Breast epithelium (tissue), 4 donors: ENCODE measurements around the gene CLSTN3. TPM values are rescaled to one million over a fixed set of nuclear protein-coding genes. Genes with fewer than 3 reads are reported as not detected.

ENCODE experiments used
- DNase-seq, 2 donors: peaks; one replicate each; pipeline ENCODE4 v3.0.0-alpha.2; 2019; ENCODE audit warnings: low spot score in 2 of 2
- H3K27ac ChIP-seq, 2 donors: fragments of 200-600 bp; sonication (generic) in 1 of 2; one replicate each; pipeline ENCODE4 v1.5.1; 2016 to 2019; ENCODE audit warnings: mild to moderate bottlenecking in 1 of 2
- H3K27me3 ChIP-seq, 2 donors: fragments of 200-600 bp; sonication (generic) in 1 of 2; one replicate each; pipeline versions ENCODE4 v1.5.1 to v1.6.0; 2017 to 2019; ENCODE audit warnings: control low read depth in 1 of 2, mild to moderate bottlenecking in 1 of 2
- H3K36me3 ChIP-seq: fragments of 200-600 bp; one replicate; pipeline ENCODE4 v1.5.1; 2019
- H3K4me1 ChIP-seq, 2 donors: fragments of 200-600 bp; sonication (generic); one replicate each; pipeline ENCODE4 v1.5.1; 2016 to 2019; ENCODE audit warnings: control low read depth in 1 of 2
- H3K4me3 ChIP-seq, 3 donors: fragments of 200-600 bp; sonication (generic); 1 replicate in 2 of 3; 2 replicates in 1 of 3; pipeline ENCODE4 v1.5.1; 2016 to 2019; ENCODE audit warnings: mild to moderate bottlenecking in 3 of 3, moderate library complexity in 2 of 3
- H3K9me3 ChIP-seq, 2 donors: fragments of 200-600 bp; sonication (generic) in 1 of 2; one replicate each; pipeline ENCODE4 v1.5.1; 2016 to 2019; ENCODE audit warnings: control low read depth in 1 of 2
- CTCF ChIP-seq, 3 donors: fragments of 450-650 bp; IDR thresholded peaks; one replicate each; pipeline ENCODE4 v1.5.1; 2016 to 2017; ENCODE audit warnings: antibody characterized with exemption in 3 of 3, mild to moderate bottlenecking in 3 of 3, moderate library complexity in 3 of 3
- POLR2A ChIP-seq: fragments of 450-650 bp; IDR thresholded peaks from one replicate; pipeline ENCODE4 v1.6.1; 2016; ENCODE audit warnings: antibody characterized with exemption, mild to moderate bottlenecking, moderate library complexity
- POLR2AphosphoS5 ChIP-seq, 3 donors: sonication (generic); formaldehyde crosslinking; IDR thresholded peaks; one replicate each; pipeline ENCODE4 v1.6.1; 2017; ENCODE audit warnings: antibody characterized with exemption in 3 of 3
- intact Hi-C: fragments of 100-400 bp; cut with DNase I; formaldehyde crosslinking; loops from one replicate; pipeline ENCODE4 v1.15.1; 2023; ENCODE audit warnings: low total_unique reads
- total RNA-seq, 3 donors: library from RNA; depleted of rRNA; stranded (reverse); fragments of >200 nt; gene quantifications; one replicate each; pipeline ENCODE4 v1.1.0, GENCODE V29; 2016

Gene CLSTN3
- total RNA-seq, 3 donors from 2014 or later: 23.9 to 58.7 (median 40.3) TPM

GRCh38 chr12:7090222-7090998 is 39.8 kb upstream of the CLSTN3 start:
- peak overlapping the region; percentile 55 to 77 (median 63) for H3K4me3 ChIP-seq
- TF ChIP-seq POLR2A: no peak
- TF ChIP-seq CTCF (IDR thresholded peaks at IDR 0.05): no peak
- TF ChIP-seq POLR2AphosphoS5 (IDR thresholded peaks at IDR 0.05): peak in 1 of 3 donors; percentile 19
- H3K27ac ChIP-seq: peak overlapping the region; percentile 88 to 98
- no peaks in the 10 kb centered on the region for H3K27me3 ChIP-seq
- H3K4me1 ChIP-seq: peaks cover 2 to 8% of the 10 kb centered on the region in 2 donors
- no peaks in the 10 kb centered on the region for H3K9me3 ChIP-seq
- intact Hi-C loops: no loop called here
- H3K36me3 ChIP-seq: no peaks in the 10 kb centered on the region
- DNase-seq: no peak

GRCh38 chr12:7091171-7091570 is 39.0 kb upstream of the CLSTN3 start:
- Histone ChIP-seq H3K4me1 (peaks cover 2 to 8% of the 10 kb centered on the region in 2 donors), H3K9me3 (no peaks in the 10 kb centered on the region), H3K27me3 (no peaks in the 10 kb centered on the region), H3K27ac (peak overlapping the region; percentile 88 to 98), H3K36me3 (no peaks in the 10 kb centered on the region), H3K4me3 (peak overlapping the region; percentile 55 to 77 (median 63))
- DNase-seq: no peak
- TF ChIP-seq POLR2AphosphoS5 (IDR thresholded peaks at IDR 0.05) (no peak), POLR2A (no peak), CTCF (IDR thresholded peaks at IDR 0.05) (no peak)
- intact Hi-C loops: no loop called here

GRCh38 chr12:7091660-7092228 is 38.4 kb upstream of the CLSTN3 start:
- Histone ChIP-seq H3K9me3 (no peaks in the 10 kb centered on the region), H3K4me3 (peak overlapping the region; percentile 55 to 77 (median 63)), H3K4me1 (peaks cover 2 to 8% of the 10 kb centered on the region in 2 donors), H3K36me3 (no peaks in the 10 kb centered on the region), H3K27me3 (no peaks in the 10 kb centered on the region), H3K27ac (peak overlapping the region; percentile 88 to 98)
- peak in 1 of 3 donors; percentile 10 for TF ChIP-seq POLR2AphosphoS5 (IDR thresholded peaks at IDR 0.05)
- TF ChIP-seq POLR2A: no peak
- DNase-seq: no peak
- intact Hi-C loops: no loop called here

- intact Hi-C loops: no loop called here
- peak; percentile 69 to 72 for DNase-seq
- Histone ChIP-seq H3K4me3 (peak within 1 kb of the TSS; percentile 55 to 77 (median 63)), H3K36me3 (no peaks in the 10 kb centered on the region), H3K27me3 (no peaks in the 10 kb centered on the region), H3K4me1 (peaks cover 2 to 8% of the 10 kb centered on the region in 2 donors), H3K9me3 (no peaks in the 10 kb centered on the region), H3K27ac (peak within 1 kb of the TSS; percentile 88 to 98)
- TF ChIP-seq POLR2A: peak; percentile 20
- peak; percentile 90 to 92 (median 92) for TF ChIP-seq CTCF (IDR thresholded peaks at IDR 0.05)
- TF ChIP-seq POLR2AphosphoS5 (IDR thresholded peaks at IDR 0.05): peak; percentile 75 to 95 (median 86)
These were observed 37.8 kb upstream of the CLSTN3 start, which contains the start of gene C1R for GRCh38 chr12:7092229-7092985. Gene C1R, minus strand, starts transcription at chr12:7092445. Its CDS starts 57 bp downstream, at chr12:7092388.

- H3K4me1 ChIP-seq: peaks cover 2 to 8% of the 10 kb centered on the region in 2 donors
- H3K9me3 ChIP-seq: no peaks in the 10 kb centered on the region
- no peak for DNase-seq
- no peaks in the 10 kb centered on the region for H3K27me3 ChIP-seq
- intact Hi-C loops: no loop called here
- no peak for TF ChIP-seq POLR2AphosphoS5 (IDR thresholded peaks at IDR 0.05)
- TF ChIP-seq POLR2A: no peak
- TF ChIP-seq CTCF (IDR thresholded peaks at IDR 0.05): no peak
- H3K4me3 ChIP-seq: peak overlapping the region in 1 of 3 donors; percentile 77
- H3K36me3 ChIP-seq: no peaks in the 10 kb centered on the region
- peak overlapping the region; percentile 88 to 98 for H3K27ac ChIP-seq
These were observed 37.1 kb upstream of the CLSTN3 start for GRCh38 chr12:7092986-7093460.
